Stimulated activated effector memory CD8-positive, alpha-beta T cell treated with anti-CD3 and anti-CD28 coated beads, Interleukin-12 subunit alpha, Interleukin-12 subunit beta, amount 100 ng/mL, for 72 hours (primary cell): ENCODE data around the gene ACR.

ENCODE experiments used
- ATAC-seq: fragments of 150-1000 bp; cut with Tn5 transposase; 2 replicates; pipeline ENCODE4 v1.10.0; 2021
- DNase-seq, 2 donors: peaks; one replicate each; pipeline ENCODE4 v3.0.0; 2021 to 2022; ENCODE audit warnings: low spot score in 2 of 2
- H3K27ac Mint-ChIP-seq: one replicate; pipeline ENCODE4 v1.8.0; 2022; ENCODE audit warnings: mild to moderate bottlenecking, mixed read lengths
- H3K36me3 Mint-ChIP-seq: one replicate; pipeline ENCODE4 v1.8.0; 2022; ENCODE audit warnings: mild to moderate bottlenecking, mixed read lengths
- H3K4me1 Mint-ChIP-seq: one replicate; pipeline ENCODE4 v1.8.0; 2022; ENCODE audit warnings: mixed read lengths
- H3K4me3 Mint-ChIP-seq: one replicate; pipeline ENCODE4 v1.8.0; 2022; ENCODE audit warnings: mild to moderate bottlenecking, mixed read lengths
- H3K9me3 Mint-ChIP-seq: one replicate; pipeline ENCODE4 v1.8.0; 2022; ENCODE audit warnings: mixed read lengths

Gene ACR

GRCh38 chr22:50711446-50712340, 26.3 kb upstream of the ACR start:
- no peak for ATAC-seq
- H3K4me3 Mint-ChIP-seq: no peak overlapping the region
- no peak for DNase-seq
- no peaks in the 10 kb centered on the region for H3K9me3 Mint-ChIP-seq
- H3K36me3 Mint-ChIP-seq: no peaks in the 10 kb centered on the region
- H3K4me1 Mint-ChIP-seq: peaks cover 10% of the 10 kb centered on the region
- H3K27ac Mint-ChIP-seq: no peak overlapping the region

- Mint-ChIP-seq H3K9me3 (no peaks in the 10 kb centered on the region), H3K4me1 (peaks cover 11% of the 10 kb centered on the region), H3K4me3 (no peak overlapping the region), H3K27ac (no peak overlapping the region), H3K36me3 (no peaks in the 10 kb centered on the region)
- DNase-seq (no peak), ATAC-seq (no peak)
These were observed 25.5 kb upstream of the ACR start for GRCh38 chr22:50712341-50713007.

- H3K27ac Mint-ChIP-seq: no peak overlapping the region
- DNase-seq (no peak), ATAC-seq (no peak)
- no peak overlapping the region for H3K4me3 Mint-ChIP-seq
- peaks cover 11% of the 10 kb centered on the region for H3K4me1 Mint-ChIP-seq
- H3K9me3 Mint-ChIP-seq: no peaks in the 10 kb centered on the region
- no peaks in the 10 kb centered on the region for H3K36me3 Mint-ChIP-seq
These were observed 25.0 kb upstream of the ACR start for GRCh38 chr22:50713008-50713385.

GRCh38 chr22:50713571-50714056, 24.4 kb upstream of the ACR start:
- no peak overlapping the region for H3K4me3 Mint-ChIP-seq
- ATAC-seq: no peak
- DNase-seq: no peak
- no peaks in the 10 kb centered on the region for H3K36me3 Mint-ChIP-seq
- H3K27ac Mint-ChIP-seq: no peak overlapping the region
- peaks cover 11% of the 10 kb centered on the region for H3K4me1 Mint-ChIP-seq
- H3K9me3 Mint-ChIP-seq: no peaks in the 10 kb centered on the region

- Mint-ChIP-seq H3K9me3 (no peaks in the 10 kb centered on the region), H3K4me3 (no peak overlapping the region), H3K36me3 (no peaks in the 10 kb centered on the region), H3K4me1 (peaks cover 11% of the 10 kb centered on the region), H3K27ac (no peak overlapping the region)
- ATAC-seq (no peak), DNase-seq (no peak)
These were observed 23.9 kb upstream of the ACR start for GRCh38 chr22:50714150-50714549.

- H3K27ac Mint-ChIP-seq: no peak overlapping the region
- no peaks in the 10 kb centered on the region for H3K36me3 Mint-ChIP-seq
- H3K4me1 Mint-ChIP-seq: peaks cover 11% of the 10 kb centered on the region
- no peak for ATAC-seq
- no peak overlapping the region for H3K4me3 Mint-ChIP-seq
- DNase-seq: no peak
- H3K9me3 Mint-ChIP-seq: no peaks in the 10 kb centered on the region
These were observed 23.3 kb upstream of the ACR start for GRCh38 chr22:50714631-50715179.

- no peaks in the 10 kb centered on the region for H3K36me3 Mint-ChIP-seq
- peak; percentile 31 for ATAC-seq
- no peak overlapping the region for H3K27ac Mint-ChIP-seq
- no peak for DNase-seq
- peaks cover 11% of the 10 kb centered on the region for H3K4me1 Mint-ChIP-seq
- H3K4me3 Mint-ChIP-seq: no peak overlapping the region
- H3K9me3 Mint-ChIP-seq: no peaks in the 10 kb centered on the region
These were observed 22.8 kb upstream of the ACR start for GRCh38 chr22:50715250-50715649.

- DNase-seq: no peak
- H3K4me3 Mint-ChIP-seq: no peak overlapping the region
- H3K36me3 Mint-ChIP-seq: no peaks in the 10 kb centered on the region
- peaks cover 9% of the 10 kb centered on the region for H3K4me1 Mint-ChIP-seq
- no peak overlapping the region for H3K27ac Mint-ChIP-seq
- ATAC-seq: no peak
- no peaks in the 10 kb centered on the region for H3K9me3 Mint-ChIP-seq
These were observed 22.2 kb upstream of the ACR start for GRCh38 chr22:50715776-50716175.

- ATAC-seq (no peak), DNase-seq (no peak)
- H3K9me3 Mint-ChIP-seq: no peaks in the 10 kb centered on the region
- no peak overlapping the region for H3K27ac Mint-ChIP-seq
- peaks cover 6% of the 10 kb centered on the region for H3K4me1 Mint-ChIP-seq
- H3K4me3 Mint-ChIP-seq: no peak overlapping the region
- H3K36me3 Mint-ChIP-seq: no peaks in the 10 kb centered on the region
These were observed 21.5 kb upstream of the ACR start for GRCh38 chr22:50716290-50717024.

- DNase-seq: no peak
- ATAC-seq: no peak
- H3K9me3 Mint-ChIP-seq: no peaks in the 10 kb centered on the region
- peaks cover 6% of the 10 kb centered on the region for H3K4me1 Mint-ChIP-seq
- no peak overlapping the region for H3K27ac Mint-ChIP-seq
- H3K4me3 Mint-ChIP-seq: no peak overlapping the region
- no peaks in the 10 kb centered on the region for H3K36me3 Mint-ChIP-seq
These were observed 20.2 kb upstream of the ACR start for GRCh38 chr22:50717709-50718351.

GRCh38 chr22:50718352-50718709, 19.7 kb upstream of the ACR start:
- Mint-ChIP-seq H3K4me1 (peaks cover 6% of the 10 kb centered on the region), H3K27ac (no peak overlapping the region), H3K4me3 (no peak overlapping the region), H3K9me3 (no peaks in the 10 kb centered on the region), H3K36me3 (no peaks in the 10 kb centered on the region)
- ATAC-seq (no peak), DNase-seq (no peak)

- no peak for ATAC-seq
These were observed 18.1 kb upstream of the ACR start for GRCh38 chr22:50719814-50720300.

GRCh38 chr22:50720301-50721256, 17.4 kb upstream of the ACR start:
- peaks cover 6% of the 10 kb centered on the region for H3K4me1 Mint-ChIP-seq
- H3K27ac Mint-ChIP-seq: no peak overlapping the region
- DNase-seq (no peak), ATAC-seq (no peak)
- no peaks in the 10 kb centered on the region for H3K9me3 Mint-ChIP-seq
- H3K4me3 Mint-ChIP-seq: no peak overlapping the region
- H3K36me3 Mint-ChIP-seq: no peaks in the 10 kb centered on the region

More at GRCh38 chr22:50719814-50720300, 18.1 kb upstream of the ACR start:
- H3K27ac Mint-ChIP-seq: no peak overlapping the region
- H3K36me3 Mint-ChIP-seq: no peaks in the 10 kb centered on the region
- H3K4me1 Mint-ChIP-seq: peaks cover 6% of the 10 kb centered on the region
- H3K9me3 Mint-ChIP-seq: no peaks in the 10 kb centered on the region
- no peak overlapping the region for H3K4me3 Mint-ChIP-seq
- DNase-seq: no peak
